H9 (cell line): ENCODE data around the gene RNF145. TPM values are rescaled to one million over a fixed set of nuclear protein-coding genes. Genes with fewer than 3 reads are reported as not detected.

Experiments used
- DNase-seq: peaks from one replicate; pipeline ENCODE4 v3.0.0-alpha.2; 2017
- H2AFZ ChIP-seq: one replicate; pipeline ENCODE4 v1.6.1; 2013; ENCODE audit warnings: mild to moderate bottlenecking, low read length, control low read depth, moderate library complexity
- H2AK5ac ChIP-seq: 2 replicates; pipeline ENCODE4 v1.6.1; 2013; ENCODE audit warnings: low read length, control low read depth, mixed read lengths; ENCODE audit not compliant: insufficient read length
- H2BK120ac ChIP-seq: one replicate; pipeline ENCODE4 v1.6.1; 2013; ENCODE audit warnings: low read depth, mild to moderate bottlenecking, low read length, control low read depth, inconsistent platforms; ENCODE audit not compliant: poor library complexity, severe bottlenecking
- H2BK12ac ChIP-seq: 2 replicates; pipeline ENCODE4 v1.6.1; 2013; ENCODE audit warnings: low read length, control low read depth, mixed read lengths, low read depth; ENCODE audit not compliant: insufficient read length
- H2BK15ac ChIP-seq: 2 replicates; pipeline ENCODE4 v1.6.1; 2013; ENCODE audit warnings: low read depth, low read length, control low read depth
- H2BK20ac ChIP-seq: one replicate; pipeline ENCODE4 v1.6.1; 2013; ENCODE audit warnings: low read depth, mild to moderate bottlenecking, low read length, control low read depth, inconsistent platforms; ENCODE audit not compliant: poor library complexity, severe bottlenecking
- H2BK5ac ChIP-seq: 2 replicates; pipeline ENCODE4 v1.6.1; 2013; ENCODE audit warnings: low read length, control low read depth, mixed read lengths; ENCODE audit not compliant: insufficient read length
- H3K14ac ChIP-seq: 2 replicates; pipeline ENCODE4 v1.6.1; 2013; ENCODE audit warnings: low read length, control low read depth; ENCODE audit not compliant: insufficient read depth
- H3K18ac ChIP-seq: 2 replicates; pipeline ENCODE4 v1.6.1; 2013; ENCODE audit warnings: low read depth, mild to moderate bottlenecking, mixed read lengths, low read length, control low read depth; ENCODE audit not compliant: insufficient read length
- H3K23ac ChIP-seq: 2 replicates; pipeline ENCODE4 v1.6.1; 2013; ENCODE audit warnings: low read length, control low read depth, mixed read lengths, low read depth; ENCODE audit not compliant: insufficient read length
- H3K23me2 ChIP-seq: 2 replicates; pipeline ENCODE4 v1.6.1; 2013; ENCODE audit warnings: low read depth, mild to moderate bottlenecking, mixed read lengths, low read length, control low read depth; ENCODE audit not compliant: insufficient read length, poor library complexity, severe bottlenecking
- H3K27ac ChIP-seq: 2 replicates; pipeline ENCODE4 v1.5.1; 2013; ENCODE audit warnings: low read length, control low read depth, mixed read lengths, low read depth; ENCODE audit not compliant: insufficient read length
- H3K27me3 ChIP-seq: 2 replicates; pipeline ENCODE4 v1.6.1; 2013; ENCODE audit warnings: low read length, control low read depth, inconsistent platforms; ENCODE audit not compliant: insufficient read depth
- H3K4ac ChIP-seq: 2 replicates; pipeline ENCODE4 v1.6.1; 2013; ENCODE audit warnings: low read depth, mild to moderate bottlenecking, control low read depth, inconsistent platforms, low read length, moderate library complexity
- H3K4me1 ChIP-seq: 2 replicates; pipeline ENCODE4 v1.6.1; 2013; ENCODE audit warnings: low read length, control low read depth, inconsistent platforms; ENCODE audit not compliant: insufficient read depth
- H3K4me2 ChIP-seq: 2 replicates; pipeline ENCODE4 v1.6.1; 2013; ENCODE audit warnings: low read length, control low read depth, mixed read lengths; ENCODE audit not compliant: insufficient read length, insufficient read depth
- H3K56ac ChIP-seq: 2 replicates; pipeline ENCODE4 v1.6.1; 2013; ENCODE audit warnings: low read depth, mild to moderate bottlenecking, mixed read lengths, low read length, control low read depth; ENCODE audit not compliant: insufficient read length
- H3K79me1 ChIP-seq: 2 replicates; pipeline ENCODE4 v1.6.1; 2013; ENCODE audit warnings: low read depth, mild to moderate bottlenecking, moderate library complexity, low read length, control low read depth, inconsistent platforms; ENCODE audit not compliant: insufficient read depth, poor library complexity, severe bottlenecking
- H3K79me2 ChIP-seq: 2 replicates; pipeline ENCODE4 v1.6.1; 2013; ENCODE audit warnings: low read length, control low read depth, inconsistent platforms; ENCODE audit not compliant: insufficient read depth
- H3K9ac ChIP-seq: 2 replicates; pipeline ENCODE4 v1.6.1; 2013; ENCODE audit warnings: low read length, control low read depth, mixed read lengths; ENCODE audit not compliant: insufficient read length; ENCODE audit errors: extremely low read depth
- H3K9me3 ChIP-seq: one replicate; pipeline ENCODE4 v1.6.1; 2013; ENCODE audit warnings: low read depth, low read length, inconsistent platforms; ENCODE audit not compliant: control insufficient read depth
- H3T11ph ChIP-seq: one replicate; pipeline ENCODE4 v1.6.1; 2013; ENCODE audit warnings: mild to moderate bottlenecking, low read length, control low read depth, inconsistent platforms
- H4K20me1 ChIP-seq: one replicate; pipeline ENCODE4 v1.6.1; 2013; ENCODE audit not compliant: control insufficient read depth, insufficient read length, insufficient read depth
- H4K5ac ChIP-seq: 2 replicates; pipeline ENCODE4 v1.6.1; 2013; ENCODE audit warnings: low read depth, mild to moderate bottlenecking, mixed read lengths, low read length, control low read depth; ENCODE audit not compliant: insufficient read length
- H4K8ac ChIP-seq: replicated peaks from 2 replicates; pipeline ENCODE4 v1.6.1; 2013; ENCODE audit warnings: low read length, control low read depth, mixed read lengths, low read depth; ENCODE audit not compliant: insufficient read length
- H4K91ac ChIP-seq: 2 replicates; pipeline ENCODE4 v1.6.1; 2013; ENCODE audit warnings: low read depth, mild to moderate bottlenecking, moderate library complexity, mixed read lengths, low read length, control low read depth; ENCODE audit not compliant: insufficient read length
- H3K27ac Mint-ChIP-seq, 3 experiments: 2 replicates in 2 of 3; 3 replicates in 1 of 3; pipeline ENCODE4 v1.8.0; 2020 to 2021; ENCODE audit warnings: mixed read lengths in 3 of 3, mild to moderate bottlenecking in 1 of 3, moderate library complexity in 1 of 3
- H3K27me3 Mint-ChIP-seq: 2 replicates; pipeline ENCODE4 v1.8.0; 2021; ENCODE audit warnings: low read depth, mild to moderate bottlenecking, moderate library complexity, mixed read lengths
- H3K36me3 Mint-ChIP-seq, 3 experiments: 2 replicates in 2 of 3; 3 replicates in 1 of 3; pipeline ENCODE4 v1.8.0; 2020 to 2021; ENCODE audit warnings: low read depth in 3 of 3, mixed read lengths in 3 of 3; ENCODE audit not compliant: insufficient read depth in 1 of 3
- H3K4me1 Mint-ChIP-seq, 2 experiments: 2 replicates each; pipeline ENCODE4 v1.8.0; 2020; ENCODE audit warnings: mixed read lengths in 2 of 2
- H3K4me3 Mint-ChIP-seq, 2 experiments: 2 replicates in 1 of 2; 3 replicates in 1 of 2; pipeline ENCODE4 v1.8.0; 2020 to 2021; ENCODE audit warnings: mild to moderate bottlenecking in 2 of 2, mixed read lengths in 2 of 2, moderate library complexity in 1 of 2
- H3K9me3 Mint-ChIP-seq, 2 experiments: 2 replicates in 1 of 2; 3 replicates in 1 of 2; pipeline ENCODE4 v1.8.0; 2020; ENCODE audit warnings: mild to moderate bottlenecking in 2 of 2, mixed read lengths in 2 of 2, moderate library complexity in 1 of 2
- WGBS: extraction: QIAGEN DNeasy Blood & Tissue Kit; methylation state at CpG from one replicate; pipeline ENCODE4 v1.1.7; 2013; ENCODE audit warnings: missing lambda C conversion rate, low lambda C conversion rate, mixed read lengths; ENCODE audit not compliant: insufficient read length; ENCODE audit errors: extremely low coverage; 5-methylcytosine and 5-hydroxymethylcytosine counted together
- total RNA-seq: library from RNA; stranded (reverse); gene quantifications from 2 replicates; pipeline ENCODE4 v1.2.1, GENCODE V29; 2021
- TF ChIP-seq, protein P1 (sequence below): fragments of 200-600 bp; sonication (generic); conservative IDR thresholded peaks from 3 replicates; pipeline ENCODE4 v1.8.0; 2021; ENCODE audit warnings: antibody characterized with exemption, mild to moderate bottlenecking

RNF145 gene
- total RNA-seq, 1 experiment from 2014 or later = 59.1 TPM

DNA sequence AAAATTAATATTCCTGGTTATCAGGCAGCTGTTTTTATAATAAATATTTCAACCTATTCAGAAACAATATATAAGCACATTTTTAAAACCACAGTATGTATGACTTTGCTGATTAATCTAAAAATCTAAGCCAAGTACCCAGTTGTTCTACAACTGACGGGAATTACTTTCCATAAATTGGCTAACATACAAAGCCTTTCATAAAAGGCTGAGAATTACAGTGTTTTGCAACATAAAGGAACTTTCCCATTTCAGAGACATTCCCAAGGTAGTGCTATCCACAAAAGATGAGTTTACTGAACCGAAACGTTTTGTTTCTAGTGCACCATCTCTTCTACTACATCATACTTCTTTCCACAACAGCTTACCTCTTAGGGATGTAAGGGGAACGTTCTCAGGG lies 7.2 kb downstream of the RNF145 start:
- H3K14ac ChIP-seq = no peak overlapping the region
- H4K8ac ChIP-seq = no peak overlapping the region
- peaks cover 8% of the 10 kb centered on the region; the same call in 1 of the 2 replicates for H3K79me2 ChIP-seq
- H3K79me1 ChIP-seq = peaks cover 4% of the 10 kb centered on the region
- H3K23ac ChIP-seq = no peak overlapping the region
- no peak overlapping the region for H2BK5ac ChIP-seq
- no peaks in the 10 kb centered on the region; the same call in 1 of the 2 replicates for H3K4me1 ChIP-seq
- H3K9ac ChIP-seq = no peak overlapping the region
- H2AK5ac ChIP-seq = no peak overlapping the region
- Mint-ChIP-seq H3K36me3 (peaks cover 4 to 10% (median 4%) of the 10 kb centered on the region in 3 experiments; a peak in 4 of 7 replicates), H3K4me3 (no peak overlapping the region), H3K27ac (no peak overlapping the region), H3K4me1 (peaks cover 22 to 31% of the 10 kb centered on the region in 2 experiments), H3K9me3 (no peaks in the 10 kb centered on the region), H3K27me3 (no peaks in the 10 kb centered on the region)
- no peaks in the 10 kb centered on the region for H3K23me2 ChIP-seq
- no peak overlapping the region for H2BK120ac ChIP-seq
- no peaks in the 10 kb centered on the region for H4K20me1 ChIP-seq
- H3K27ac ChIP-seq = no peak overlapping the region
- no peaks in the 10 kb centered on the region for H3K9me3 ChIP-seq
- no peak overlapping the region for H3K4ac ChIP-seq
- no peak overlapping the region for H3T11ph ChIP-seq
- no peak overlapping the region for H2BK15ac ChIP-seq
- no peak overlapping the region for H3K56ac ChIP-seq
- WGBS = no CpG with 5 or more reads among the region's 4 CpGs
- H4K5ac ChIP-seq = no peak overlapping the region
- H2BK12ac ChIP-seq = no peak overlapping the region
- no peaks in the 10 kb centered on the region for H3K27me3 ChIP-seq
- TF ChIP-seq, protein P1, sequence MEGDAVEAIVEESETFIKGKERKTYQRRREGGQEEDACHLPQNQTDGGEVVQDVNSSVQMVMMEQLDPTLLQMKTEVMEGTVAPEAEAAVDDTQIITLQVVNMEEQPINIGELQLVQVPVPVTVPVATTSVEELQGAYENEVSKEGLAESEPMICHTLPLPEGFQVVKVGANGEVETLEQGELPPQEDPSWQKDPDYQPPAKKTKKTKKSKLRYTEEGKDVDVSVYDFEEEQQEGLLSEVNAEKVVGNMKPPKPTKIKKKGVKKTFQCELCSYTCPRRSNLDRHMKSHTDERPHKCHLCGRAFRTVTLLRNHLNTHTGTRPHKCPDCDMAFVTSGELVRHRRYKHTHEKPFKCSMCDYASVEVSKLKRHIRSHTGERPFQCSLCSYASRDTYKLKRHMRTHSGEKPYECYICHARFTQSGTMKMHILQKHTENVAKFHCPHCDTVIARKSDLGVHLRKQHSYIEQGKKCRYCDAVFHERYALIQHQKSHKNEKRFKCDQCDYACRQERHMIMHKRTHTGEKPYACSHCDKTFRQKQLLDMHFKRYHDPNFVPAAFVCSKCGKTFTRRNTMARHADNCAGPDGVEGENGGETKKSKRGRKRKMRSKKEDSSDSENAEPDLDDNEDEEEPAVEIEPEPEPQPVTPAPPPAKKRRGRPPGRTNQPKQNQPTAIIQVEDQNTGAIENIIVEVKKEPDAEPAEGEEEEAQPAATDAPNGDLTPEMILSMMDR = no peak
- no peak overlapping the region for H2AFZ ChIP-seq
- DNase-seq = no peak
- H2BK20ac ChIP-seq = no peak overlapping the region
- no peak overlapping the region for H4K91ac ChIP-seq
- no peak overlapping the region for H3K4me2 ChIP-seq
- no peak overlapping the region for H3K18ac ChIP-seq
